HepG2 (cell line): Measurements from ENCODE around the gene BMPR2. TPM values are rescaled to one million over a fixed set of nuclear protein-coding genes. Genes with fewer than 3 reads are reported as not detected.

Source experiments
- ATAC-seq: fragments of 200-7000 bp; cut with Tn5 transposase; 3 replicates; pipeline ENCODE4 v1.9.1; 2020; ENCODE audit warnings: mild to moderate bottlenecking, moderate library complexity
- BruUV-seq: library from RNA; stranded (reverse); fragments of 400-500 nt; replicated peaks from 2 replicates; lab custom pipeline; 2021; lab: Mats Ljungman, UMichigan
- CTCF ChIA-PET: fragments of 300-600 bp; formaldehyde crosslinking; extraction: SDS; loops from one replicate; lab custom pipeline; 2021; ENCODE audit warnings: low total read pairs, inconsistent platforms, low intra/inter-chr PET ratio; lab: Yijun Ruan, JAX
- POLR2A ChIA-PET: fragments of 350-600 bp; sonication (Branson Sonifier 250); formaldehyde crosslinking; loops from one replicate; lab custom pipeline; 2020; ENCODE audit warnings: antibody characterized with exemption, inconsistent platforms; lab: Yijun Ruan, JAX
- DNase-seq: peaks from one replicate; pipeline ENCODE4 v3.0.0-alpha.2; 2015; ENCODE audit warnings: low spot score
- FAIRE-seq: peaks from 3 replicates; lab custom pipeline; 2011; peaks lifted over from hg19 to GRCh38; lab: Jason Lieb, UNC
- H2AFZ ChIP-seq: one replicate; pipeline ENCODE4 v1.6.1; 2011; ENCODE audit warnings: low read length, inconsistent platforms
- H3K27ac ChIP-seq: fragments of 300-600 bp; 3 replicates; pipeline ENCODE4 v1.8.0; 2011; ENCODE audit warnings: mixed run types, mild to moderate bottlenecking, mixed read lengths, low read length, inconsistent platforms; ENCODE audit not compliant: insufficient read depth; ENCODE audit errors: extremely low read length
- H3K27me3 ChIP-seq, 2 experiments: fragments of 200-600 bp in 1 of 2; 2 replicates in 1 of 2; 3 replicates in 1 of 2; pipeline versions ENCODE4 v1.6.0 to v1.8.0; 2011; ENCODE audit warnings: low read length in 2 of 2, mild to moderate bottlenecking in 2 of 2, moderate library complexity in 2 of 2, inconsistent platforms in 1 of 2; ENCODE audit not compliant: insufficient read depth in 2 of 2, control insufficient read depth in 1 of 2
- H3K36me3 ChIP-seq, 2 experiments: fragments of 200-600 bp in 1 of 2; replicated peaks in 1 of 2; 2 replicates in 1 of 2; 3 replicates in 1 of 2; pipeline versions ENCODE4 v1.5.1 to v1.8.0; 2011; ENCODE audit warnings: low read length in 2 of 2, inconsistent platforms in 1 of 2; ENCODE audit not compliant: insufficient read depth in 2 of 2, control insufficient read depth in 1 of 2
- H3K4me1 ChIP-seq: 2 replicates; pipeline ENCODE4 v1.5.1; 2012; ENCODE audit warnings: low read length, inconsistent platforms; ENCODE audit not compliant: insufficient read depth
- H3K4me2 ChIP-seq: 2 replicates; pipeline ENCODE4 v1.6.0; 2011; ENCODE audit warnings: low read depth, low read length, inconsistent platforms
- H3K4me3 ChIP-seq, 3 experiments: fragments of 200-600 bp in 1 of 3; sonication (generic), shearing (Covaris generic) in 1 of 3; replicated peaks in 1 of 3; 2 replicates each; pipeline ENCODE4 v1.5.1; 2011 to 2016; ENCODE audit warnings: low read length in 3 of 3, inconsistent platforms in 2 of 3, low read depth in 2 of 3, mild to moderate bottlenecking in 2 of 3, control low read depth in 1 of 3, mixed read lengths in 1 of 3; ENCODE audit not compliant: insufficient read depth in 1 of 3
- H3K79me2 ChIP-seq: one replicate; pipeline ENCODE4 v1.6.1; 2011; ENCODE audit warnings: low read length, inconsistent platforms; ENCODE audit not compliant: insufficient read depth
- H3K9ac ChIP-seq: 2 replicates; pipeline ENCODE4 v1.6.0; 2011; ENCODE audit warnings: mild to moderate bottlenecking, low read depth, low read length, inconsistent platforms; ENCODE audit not compliant: insufficient read depth
- H3K9me3 ChIP-seq: 2 replicates; pipeline ENCODE4 v1.5.1; 2012; ENCODE audit warnings: mild to moderate bottlenecking, low read length
- H4K20me1 ChIP-seq: 2 replicates; pipeline ENCODE4 v1.6.0; 2011; ENCODE audit warnings: inconsistent platforms, mild to moderate bottlenecking, low read length, moderate library complexity; ENCODE audit not compliant: insufficient read depth
- BHLHE40 ChIP-seq: IDR thresholded peaks from 2 replicates; pipeline ENCODE4 v1.6.1; 2011; ENCODE audit warnings: low read length, improper control_type of control experiment
- CAMTA2 ChIP-seq: sonication (generic); formaldehyde crosslinking; IDR thresholded peaks from 2 replicates; pipeline ENCODE4 v1.4.0; 2020; ENCODE audit warnings: mild to moderate bottlenecking, missing genetic modification reagents, borderline replicate concordance
- CENPBD1 ChIP-seq: sonication (generic); formaldehyde crosslinking; IDR thresholded peaks from 2 replicates; pipeline ENCODE4 v1.8.0; 2022; ENCODE audit warnings: missing genetic modification reagents, low read depth, mild to moderate bottlenecking, borderline replicate concordance
- EED ChIP-seq: sonication (generic); formaldehyde crosslinking; IDR thresholded peaks from 2 replicates; pipeline ENCODE4 v1.5.0; 2020; ENCODE audit warnings: mild to moderate bottlenecking, missing genetic modification reagents
- HDAC6 ChIP-seq: fragments of 200-600 bp; sonication (generic); IDR thresholded peaks from 2 replicates; pipeline ENCODE4 v1.7.0; 2017; ENCODE audit warnings: mild to moderate bottlenecking, antibody characterized with exemption, low read length, low read depth
- MED1 ChIP-seq: sonication (generic); formaldehyde crosslinking; IDR thresholded peaks from 2 replicates; pipeline ENCODE4 v1.4.0; 2020; ENCODE audit warnings: missing genetic modification reagents
- MED8 ChIP-seq: sonication (generic); formaldehyde crosslinking; IDR thresholded peaks from 2 replicates; pipeline ENCODE4 v1.8.1; 2023; ENCODE audit warnings: mild to moderate bottlenecking, missing genetic modification reagents; ENCODE audit not compliant: insufficient replicate concordance
- MXI1 ChIP-seq: IDR thresholded peaks from 3 replicates; pipeline ENCODE4 v1.6.1; 2012; ENCODE audit warnings: low read depth, low read length, inconsistent platforms, borderline replicate concordance
- MZF1 ChIP-seq: sonication (generic); formaldehyde crosslinking; IDR thresholded peaks from 2 replicates; pipeline ENCODE4 v1.8.1; 2023; ENCODE audit warnings: mild to moderate bottlenecking, missing genetic modification reagents, borderline replicate concordance
- NR2F1 ChIP-seq, 2 experiments: fragments of 450-650 bp in 1 of 2; formaldehyde crosslinking in 1 of 2; IDR thresholded peaks; 2 replicates each; pipeline versions ENCODE4 v1.5.0 to v1.6.1; 2016 to 2020; ENCODE audit warnings: mild to moderate bottlenecking in 1 of 2, missing compliant biosample characterization in 1 of 2, missing genetic modification reagents in 1 of 2, moderate library complexity in 1 of 2
- ZNF318 ChIP-seq: sonication (generic); formaldehyde crosslinking; IDR thresholded peaks from 2 replicates; pipeline ENCODE4 v1.4.0; 2020; ENCODE audit warnings: mild to moderate bottlenecking, missing genetic modification reagents
- ZNF446 ChIP-seq: sonication (generic); formaldehyde crosslinking; IDR thresholded peaks from 2 replicates; pipeline ENCODE4 v1.5.0; 2020; ENCODE audit warnings: mild to moderate bottlenecking, missing genetic modification reagents
- ZNF513 ChIP-seq: sonication (generic); formaldehyde crosslinking; conservative IDR thresholded peaks from 2 replicates; pipeline ENCODE4 v1.5.0; 2020; ENCODE audit warnings: missing genetic modification reagents
- ZNF576 ChIP-seq: sonication (generic); formaldehyde crosslinking; IDR thresholded peaks from 2 replicates; pipeline ENCODE4 v1.4.0; 2020; ENCODE audit warnings: mild to moderate bottlenecking, missing genetic modification reagents
- WGBS: methylation state at CpG from one replicate; pipeline ENCODE4 v1.1.6; 2017; ENCODE audit warnings: low lambda C conversion rate; 5-methylcytosine and 5-hydroxymethylcytosine counted together
- in situ Hi-C: cut with HindIII; loops from 2 replicates; pipeline ENCODE4 v1.10.0; 2017; ENCODE audit warnings: low pct_unique_long_range_greater_than_20kb; ENCODE audit not compliant: extremely low pct_ligation_motif_present
- intact Hi-C: fragments of 100-400 bp; cut with micrococcal nuclease; formaldehyde crosslinking; loops from one replicate; pipeline ENCODE4 v1.10.0; 2022; ENCODE audit not compliant: unreplicated experiment
- polyA plus RNA-seq, 8 experiments: library from polyadenylated mRNA; depleted of rRNA in 3 of 8; stranded (reverse) in 7 of 8; unstranded in 1 of 8; fragments of >200 nt; fragmentation: Illumina TruSeq in 4 of 8; extraction: Trizol in 4 of 8; gene quantifications; 2 replicates each; pipeline versions ENCODE4 v1.2.1 to v1.2.3, GENCODE V29; 2011 to 2016; ENCODE audit warnings: low read depth in 4 of 8, missing spikeins in 1 of 8, mixed read lengths in 1 of 8; ENCODE audit not compliant: insufficient read depth in 1 of 8
- total RNA-seq, 5 experiments: library from RNA; depleted of rRNA; stranded (reverse); fragments of >200 nt; fragmentation: Illumina TruSeq; extraction: Trizol; gene quantifications; 2 replicates each; pipeline ENCODE4 v1.2.3, GENCODE V29; 2016; ENCODE audit warnings: low read depth in 1 of 5

The BMPR2 gene
- total and polyA plus RNA-seq, 2 of the 13 experiments (the other 11 are each of a cell fraction or from before 2014, with no cell fraction given): 5.5 to 10.3 TPM

- BruUV-seq: no TSS peak
- Histone ChIP-seq H3K9me3 (no peaks in the 10 kb centered on the region), H3K4me3 (no peak overlapping the region), H3K9ac (no peak overlapping the region), H3K36me3 (no peaks in the 10 kb centered on the region), H3K4me2 (no peak overlapping the region), H3K27me3 (no peaks in the 10 kb centered on the region), H2AFZ (no peak overlapping the region), H3K79me2 (no peaks in the 10 kb centered on the region)
- 87% methylated on average over 2 of the region's 2 CpGs for WGBS
- no peak for ATAC-seq
- POLR2A ChIA-PET: no interaction called here
- in situ Hi-C loops: no loop called here
- FAIRE-seq: no peak
- TF ChIP-seq HDAC6: no peak
- TF ChIP-seq MXI1: no peak
- no peak for TF ChIP-seq ZNF576 (CRISPR knock-in tag)
- no peak for TF ChIP-seq CENPBD1
- TF ChIP-seq EED: no peak
- no peak for TF ChIP-seq ZNF318 (CRISPR knock-in tag)
- TF ChIP-seq MED8 (CRISPR knock-in tag): no peak
- TF ChIP-seq MED1: no peak
- TF ChIP-seq NR2F1 (CRISPR knock-in tag; IDR thresholded peaks at IDR 0.05): no peak
- TF ChIP-seq BHLHE40: no peak
- TF ChIP-seq ZNF446 (CRISPR knock-in tag): no peak
- no peak for TF ChIP-seq MZF1 (CRISPR knock-in tag)
- TF ChIP-seq ZNF513: no peak
- no peak for TF ChIP-seq CAMTA2 (CRISPR knock-in tag)
- TF ChIP-seq, all 625 proteins: peak for 0
- Histone ChIP-seq H3K27ac (no peak overlapping the region), H4K20me1 (no peaks in the 10 kb centered on the region), H3K4me1 (peaks cover 6% of the 10 kb centered on the region; the same call in 1 of the 2 replicates)
- CTCF ChIA-PET: no interaction called here
- no peak for DNase-seq
- intact Hi-C loops: no loop called here
Measured at GRCh38 chr2:202353430-202353829, 22.7 kb upstream of the BMPR2 start.
